GM12801 (cell line): ENCODE data around the gene CNNM2.

Experiments used
- CTCF ChIP-seq: IDR thresholded peaks from one replicate; pipeline ENCODE4 v1.5.1; 2011; ENCODE audit warnings: control low read depth; ENCODE audit not compliant: insufficient read length; ENCODE audit errors: extremely low read depth

Gene CNNM2

DNA sequence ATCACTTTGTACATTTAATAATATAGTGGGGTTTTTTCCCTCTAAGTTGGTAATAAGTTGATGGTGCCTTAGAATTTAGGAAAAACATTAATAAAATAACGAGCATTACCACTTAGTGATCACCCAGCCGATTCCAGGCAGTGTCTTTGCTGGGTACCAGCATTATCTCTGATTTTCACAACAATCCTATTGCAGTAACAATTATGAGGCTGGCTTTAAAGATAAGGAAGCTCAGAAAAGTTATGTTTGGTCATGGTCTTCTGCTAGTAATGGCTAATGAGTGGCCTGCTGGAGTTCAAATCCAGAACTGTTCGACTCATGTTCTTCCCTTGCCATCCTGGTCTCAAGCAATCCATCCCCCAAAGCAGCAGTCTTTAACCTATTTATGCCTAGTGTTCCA, 127.9 kb downstream of the CNNM2 start:
- no peak for TF ChIP-seq CTCF

- no peak for TF ChIP-seq CTCF
Measured at GRCh38 chr10:103047381-103047780, 129.3 kb downstream of the CNNM2 start.

- TF ChIP-seq CTCF = no peak
Measured at GRCh38 chr10:103049237-103049636, 131.1 kb downstream of the CNNM2 start.

- no peak for TF ChIP-seq CTCF
Measured at GRCh38 chr10:103053659-103054581, 135.8 kb downstream of the CNNM2 start.

- TF ChIP-seq CTCF = no peak
Measured at GRCh38 chr10:103054621-103055020, 136.5 kb downstream of the CNNM2 start.

DNA sequence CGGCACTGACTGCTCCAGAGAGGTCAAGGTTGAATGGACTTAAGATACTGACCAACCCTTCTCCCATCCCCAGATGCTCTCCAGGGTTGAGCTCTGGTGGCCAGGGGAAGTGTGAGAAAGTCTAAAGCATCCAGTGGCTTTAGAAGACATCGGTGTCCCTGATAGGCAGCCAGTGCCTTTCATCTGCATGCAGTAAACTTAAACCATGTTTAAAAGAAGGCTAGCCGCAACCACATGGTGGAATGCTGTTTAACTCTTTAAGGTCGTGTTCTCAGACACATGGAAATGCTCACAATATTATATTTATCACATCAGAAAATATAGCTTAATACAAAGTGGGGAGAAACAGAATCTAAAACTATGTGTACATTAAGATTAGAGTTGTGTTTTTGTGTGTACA, 137.0 kb downstream of the CNNM2 start:
- no peak for TF ChIP-seq CTCF

DNA sequence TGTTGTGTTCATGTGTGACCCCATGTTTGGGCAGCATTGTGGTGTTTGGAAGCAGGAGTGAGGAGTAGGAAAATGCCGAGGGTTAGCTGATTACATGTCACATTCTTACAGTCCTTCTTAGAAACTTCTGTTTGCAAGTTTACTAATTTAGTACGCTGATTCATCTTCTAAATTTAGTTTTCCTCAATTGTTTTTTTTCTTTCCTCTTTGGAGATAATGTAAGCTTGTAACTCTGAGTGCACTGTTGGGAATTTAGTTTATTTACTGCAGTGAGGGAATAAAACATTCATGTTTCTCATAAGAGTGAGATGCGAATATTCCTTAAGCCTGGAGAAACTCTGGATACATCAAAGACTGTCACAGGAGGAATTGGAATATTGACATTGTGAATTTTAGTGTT, 139.9 kb downstream of the CNNM2 start:
- TF ChIP-seq CTCF = no peak
